GM12891 (cell line): ENCODE results near the gene SV2C.

ENCODE experiments used
- PAX5 ChIP-seq: IDR thresholded peaks from 2 replicates; pipeline ENCODE4 v1.6.1; 2011; ENCODE audit warnings: low read length, moderate library complexity, mild to moderate bottlenecking; ENCODE audit not compliant: insufficient read depth, severe bottlenecking
- POLR2A ChIP-seq: IDR thresholded peaks from 2 replicates; pipeline ENCODE4 v1.6.1; 2011; ENCODE audit warnings: low read depth, low read length, control low read depth
- POLR2AphosphoS5 ChIP-seq: IDR thresholded peaks from 2 replicates; pipeline ENCODE4 v1.6.1; 2011; ENCODE audit warnings: low read depth, low read length, control low read depth
- SPI1 ChIP-seq: IDR thresholded peaks from 2 replicates; pipeline ENCODE4 v1.6.1; 2011; ENCODE audit warnings: low read depth, low read length, control low read depth
- TAF1 ChIP-seq: IDR thresholded peaks from 2 replicates; pipeline ENCODE4 v1.6.1; 2011; ENCODE audit warnings: low read depth, low read length, control low read depth

DNA sequence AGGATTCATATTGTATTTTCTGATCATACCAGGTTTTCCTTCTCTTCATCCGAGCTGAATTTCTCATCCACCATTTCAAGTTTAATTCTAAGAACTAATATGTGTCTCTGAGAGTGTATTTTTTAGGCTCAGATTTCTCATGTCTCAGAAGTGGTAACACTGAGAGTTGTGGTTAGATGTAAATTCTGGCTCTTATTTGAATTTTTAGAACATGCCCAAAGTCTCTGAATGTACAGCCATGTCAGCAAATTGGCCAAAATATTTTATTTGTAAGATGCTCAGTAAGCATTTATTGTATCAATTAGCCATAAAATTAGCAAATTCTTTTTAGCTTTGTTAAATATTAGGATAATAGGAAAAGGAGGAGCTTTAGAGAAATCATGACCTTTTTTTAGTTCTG lies 16.6 kb downstream of the SV2C start:
- TF ChIP-seq POLR2AphosphoS5 (no peak), POLR2A (no peak), TAF1 (no peak), PAX5 (no peak), SPI1 (no peak)
